Loucy (cell line): ENCODE data around the gene OR10A5.

Experiments used
- H2AFZ ChIP-seq: fragments of 200-600 bp; sonication (generic); 2 replicates; pipeline ENCODE4 v1.6.0; 2016; ENCODE audit warnings: antibody characterized with exemption, mild to moderate bottlenecking, low read length, moderate library complexity
- H3F3A ChIP-seq: fragments of 200-600 bp; 2 replicates; pipeline ENCODE4 v1.6.0; 2016; ENCODE audit warnings: antibody characterized with exemption, low read depth, mild to moderate bottlenecking
- H3K27me3 ChIP-seq: fragments of 200-600 bp; sonication (generic); 2 replicates; pipeline ENCODE4 v1.6.1; 2014; ENCODE audit warnings: low read length, mild to moderate bottlenecking; ENCODE audit not compliant: insufficient read depth, poor library complexity, severe bottlenecking
- H3K36me3 ChIP-seq: fragments of 200-600 bp; sonication (generic); 2 replicates; pipeline ENCODE4 v1.6.1; 2016; ENCODE audit warnings: low read length; ENCODE audit not compliant: insufficient read depth
- H3K4me1 ChIP-seq: fragments of 200-600 bp; sonication (generic); 2 replicates; pipeline ENCODE4 v1.5.1; 2014; ENCODE audit warnings: low read length, mild to moderate bottlenecking; ENCODE audit not compliant: insufficient read depth, poor library complexity, severe bottlenecking
- H3K4me2 ChIP-seq: fragments of 200-600 bp; sonication (generic); 2 replicates; pipeline ENCODE4 v1.6.0; 2014; ENCODE audit warnings: antibody characterized with exemption, low read length, low read depth, mild to moderate bottlenecking; ENCODE audit not compliant: poor library complexity, severe bottlenecking
- H3K4me3 ChIP-seq: fragments of 200-600 bp; sonication (generic); 2 replicates; pipeline ENCODE4 v1.5.1; 2014; ENCODE audit warnings: low read length, mild to moderate bottlenecking, mixed read lengths; ENCODE audit not compliant: poor library complexity, severe bottlenecking
- H3K79me2 ChIP-seq: fragments of 200-600 bp; sonication (generic); 2 replicates; pipeline ENCODE4 v1.6.1; 2014; ENCODE audit warnings: low read length; ENCODE audit not compliant: insufficient read depth
- H3K9ac ChIP-seq: fragments of 200-600 bp; sonication (generic); 2 replicates; pipeline ENCODE4 v1.6.0; 2014; ENCODE audit warnings: mild to moderate bottlenecking, low read depth, low read length, moderate library complexity; ENCODE audit not compliant: poor library complexity, severe bottlenecking
- H3K9me2 ChIP-seq: fragments of 200-600 bp; sonication (generic); replicated peaks from 2 replicates; pipeline ENCODE4 v1.6.1; 2016; ENCODE audit warnings: low read depth, low read length, mixed read lengths
- H3K9me3 ChIP-seq: fragments of 200-600 bp; sonication (generic); 2 replicates; pipeline ENCODE4 v1.6.1; 2014; ENCODE audit warnings: mild to moderate bottlenecking, antibody characterized with exemption, low read length, low read depth; ENCODE audit not compliant: insufficient read depth
- H4K20me1 ChIP-seq: fragments of 200-600 bp; sonication (generic); 2 replicates; pipeline ENCODE4 v1.6.0; 2014; ENCODE audit warnings: antibody characterized with exemption, low read length, mild to moderate bottlenecking; ENCODE audit not compliant: insufficient read depth, poor library complexity, severe bottlenecking
- EZH2phosphoT487 ChIP-seq: fragments of 200-600 bp; IDR thresholded peaks from 2 replicates; pipeline ENCODE4 v1.6.1; 2018; ENCODE audit warnings: antibody characterized with exemption, mild to moderate bottlenecking, moderate library complexity, borderline replicate concordance
- TF ChIP-seq, protein P1 (sequence below): fragments of 200-600 bp; sonication (generic); conservative IDR thresholded peaks from 2 replicates; pipeline ENCODE4 v1.5.1; 2014; ENCODE audit warnings: mild to moderate bottlenecking, antibody characterized with exemption, low read length

The OR10A5 gene

DNA sequence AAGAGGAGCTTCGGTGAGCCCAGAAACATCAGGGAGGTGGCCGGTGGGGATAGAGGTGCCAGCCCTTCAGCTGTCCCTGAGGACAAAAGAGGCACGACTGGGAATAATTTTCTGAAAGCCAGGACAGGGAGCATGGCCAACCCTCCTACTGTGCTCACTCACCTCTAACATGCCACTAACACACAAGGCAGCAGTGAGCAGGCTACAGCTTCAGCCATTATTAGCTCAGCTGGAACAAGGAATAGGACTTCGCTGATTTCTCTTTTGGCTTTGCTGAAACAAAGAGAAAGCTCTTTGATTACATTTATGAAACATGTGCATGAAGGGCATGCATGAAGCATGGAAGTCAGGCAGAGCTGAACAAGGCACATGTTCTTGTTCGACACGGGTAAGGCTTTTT is 12.1 kb upstream of the OR10A5 start:
- Histone ChIP-seq H3K9ac (no peak overlapping the region), H3K4me1 (no peaks in the 10 kb centered on the region), H2AFZ (no peak overlapping the region), H3K79me2 (no peaks in the 10 kb centered on the region), H3K27me3 (no peaks in the 10 kb centered on the region), H3K4me2 (no peak overlapping the region), H4K20me1 (no peaks in the 10 kb centered on the region), H3K9me3 (no peaks in the 10 kb centered on the region), H3K36me3 (no peaks in the 10 kb centered on the region), H3K4me3 (no peak overlapping the region), H3F3A (no peaks in the 10 kb centered on the region), H3K9me2 (no peaks in the 10 kb centered on the region)
- no peak for TF ChIP-seq EZH2phosphoT487
- TF ChIP-seq, protein P1, sequence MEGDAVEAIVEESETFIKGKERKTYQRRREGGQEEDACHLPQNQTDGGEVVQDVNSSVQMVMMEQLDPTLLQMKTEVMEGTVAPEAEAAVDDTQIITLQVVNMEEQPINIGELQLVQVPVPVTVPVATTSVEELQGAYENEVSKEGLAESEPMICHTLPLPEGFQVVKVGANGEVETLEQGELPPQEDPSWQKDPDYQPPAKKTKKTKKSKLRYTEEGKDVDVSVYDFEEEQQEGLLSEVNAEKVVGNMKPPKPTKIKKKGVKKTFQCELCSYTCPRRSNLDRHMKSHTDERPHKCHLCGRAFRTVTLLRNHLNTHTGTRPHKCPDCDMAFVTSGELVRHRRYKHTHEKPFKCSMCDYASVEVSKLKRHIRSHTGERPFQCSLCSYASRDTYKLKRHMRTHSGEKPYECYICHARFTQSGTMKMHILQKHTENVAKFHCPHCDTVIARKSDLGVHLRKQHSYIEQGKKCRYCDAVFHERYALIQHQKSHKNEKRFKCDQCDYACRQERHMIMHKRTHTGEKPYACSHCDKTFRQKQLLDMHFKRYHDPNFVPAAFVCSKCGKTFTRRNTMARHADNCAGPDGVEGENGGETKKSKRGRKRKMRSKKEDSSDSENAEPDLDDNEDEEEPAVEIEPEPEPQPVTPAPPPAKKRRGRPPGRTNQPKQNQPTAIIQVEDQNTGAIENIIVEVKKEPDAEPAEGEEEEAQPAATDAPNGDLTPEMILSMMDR = no peak

DNA sequence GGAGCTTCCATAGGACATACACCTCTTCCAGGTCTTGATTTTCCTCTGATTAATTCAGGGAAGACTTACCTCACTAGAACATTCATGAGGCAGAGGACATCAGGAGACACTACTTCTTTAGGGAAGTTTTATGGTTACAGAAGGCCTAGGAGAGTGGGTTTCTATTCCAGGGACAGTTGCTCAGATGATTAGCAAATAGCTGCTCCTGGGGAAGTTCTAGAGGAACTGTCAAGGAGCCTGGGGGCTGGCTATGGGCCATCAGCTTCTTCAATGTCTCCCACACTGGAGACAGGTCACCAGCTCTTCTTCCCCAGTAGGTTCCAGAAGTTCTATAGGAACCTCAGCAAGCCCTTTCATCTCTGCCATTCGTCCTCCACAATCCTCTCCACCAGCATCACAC is 11.5 kb upstream of the OR10A5 start:
- no peak for TF ChIP-seq EZH2phosphoT487
- TF ChIP-seq, protein P1 = no peak
- Histone ChIP-seq H3K27me3 (no peaks in the 10 kb centered on the region), H3K4me3 (no peak overlapping the region), H2AFZ (no peak overlapping the region), H3K9me2 (no peaks in the 10 kb centered on the region), H4K20me1 (no peaks in the 10 kb centered on the region), H3K4me1 (no peaks in the 10 kb centered on the region), H3K79me2 (no peaks in the 10 kb centered on the region), H3F3A (no peaks in the 10 kb centered on the region), H3K9me3 (no peaks in the 10 kb centered on the region), H3K9ac (no peak overlapping the region), H3K36me3 (no peaks in the 10 kb centered on the region), H3K4me2 (no peak overlapping the region)

DNA sequence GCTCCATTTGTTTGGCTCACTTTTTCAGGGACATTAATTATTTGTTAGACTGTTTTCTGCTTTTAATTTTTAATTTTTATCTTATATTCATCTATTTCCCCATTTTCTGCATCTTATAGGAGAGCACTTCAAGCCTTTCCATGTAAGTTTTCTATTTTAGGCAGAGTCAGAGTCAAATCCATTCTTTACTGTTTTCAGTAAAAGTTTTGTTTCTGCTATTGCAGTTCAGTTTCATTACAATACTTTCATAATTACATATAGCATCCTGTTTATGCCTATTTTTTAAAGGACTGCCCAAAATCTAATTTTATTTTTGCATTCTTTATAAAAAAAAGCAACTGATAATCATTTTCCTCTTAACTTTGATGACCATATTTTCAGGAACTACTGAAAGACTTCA is 3.8 kb upstream of the OR10A5 start:
- H3K4me3 ChIP-seq = no peak overlapping the region
- H3K79me2 ChIP-seq = no peaks in the 10 kb centered on the region
- H3K27me3 ChIP-seq = no peaks in the 10 kb centered on the region
- no peak overlapping the region for H3K9ac ChIP-seq
- H4K20me1 ChIP-seq = no peaks in the 10 kb centered on the region
- H3K4me2 ChIP-seq = no peak overlapping the region
- H3K4me1 ChIP-seq = no peaks in the 10 kb centered on the region
- TF ChIP-seq, protein P1 = no peak
- TF ChIP-seq EZH2phosphoT487 = no peak
- no peaks in the 10 kb centered on the region for H3K9me3 ChIP-seq
- no peak overlapping the region for H2AFZ ChIP-seq
- no peaks in the 10 kb centered on the region for H3K36me3 ChIP-seq
- no peaks in the 10 kb centered on the region for H3F3A ChIP-seq
- no peaks in the 10 kb centered on the region for H3K9me2 ChIP-seq
